WTC11 (cell line): ENCODE data around the gene FNDC11.

ENCODE experiments used
- CREB1 ChIP-seq: sonication (generic); formaldehyde crosslinking; IDR thresholded peaks from 2 replicates; pipeline ENCODE4 v1.8.0; 2023; ENCODE audit warnings: mild to moderate bottlenecking, missing genetic modification reagents
- CTCF ChIP-seq: fragments of 200-600 bp; IDR thresholded peaks from 2 replicates; pipeline ENCODE4 v1.8.0; 2022; ENCODE audit warnings: antibody characterized with exemption
- E2F5 ChIP-seq: sonication (generic); formaldehyde crosslinking; IDR thresholded peaks from 2 replicates; pipeline ENCODE4 v1.8.1; 2022; ENCODE audit warnings: mild to moderate bottlenecking, moderate library complexity, missing genetic modification reagents
- SMAD4 ChIP-seq: sonication (generic); formaldehyde crosslinking; IDR thresholded peaks from 2 replicates; pipeline ENCODE4 v1.8.0; 2022; ENCODE audit warnings: mild to moderate bottlenecking, missing genetic modification reagents
- SP1 ChIP-seq: sonication (generic); formaldehyde crosslinking; conservative IDR thresholded peaks from 2 replicates; pipeline ENCODE4 v1.8.1; 2022; ENCODE audit warnings: missing genetic modification reagents
- TEAD4 ChIP-seq: sonication (generic); formaldehyde crosslinking; IDR thresholded peaks from 2 replicates; pipeline ENCODE4 v1.8.0; 2022; ENCODE audit warnings: mild to moderate bottlenecking, missing genetic modification reagents
- ZBTB21 ChIP-seq: sonication (generic); formaldehyde crosslinking; IDR thresholded peaks from 2 replicates; pipeline ENCODE4 v1.8.1; 2023; ENCODE audit warnings: mild to moderate bottlenecking, missing genetic modification reagents, borderline replicate concordance
- ZNF121 ChIP-seq: sonication (generic); formaldehyde crosslinking; IDR thresholded peaks from 2 replicates; pipeline ENCODE4 v1.8.0; 2023; ENCODE audit warnings: missing genetic modification reagents
- TF ChIP-seq, protein P1 (sequence below): sonication (generic); formaldehyde crosslinking; IDR thresholded peaks from 2 replicates; pipeline ENCODE4 v1.8.0; 2022; ENCODE audit warnings: mild to moderate bottlenecking, missing genetic modification reagents
- TF ChIP-seq, protein P2 (sequence below): sonication (generic); formaldehyde crosslinking; IDR thresholded peaks from 2 replicates; pipeline ENCODE4 v1.8.0; 2022; ENCODE audit warnings: missing genetic modification reagents

DNA sequence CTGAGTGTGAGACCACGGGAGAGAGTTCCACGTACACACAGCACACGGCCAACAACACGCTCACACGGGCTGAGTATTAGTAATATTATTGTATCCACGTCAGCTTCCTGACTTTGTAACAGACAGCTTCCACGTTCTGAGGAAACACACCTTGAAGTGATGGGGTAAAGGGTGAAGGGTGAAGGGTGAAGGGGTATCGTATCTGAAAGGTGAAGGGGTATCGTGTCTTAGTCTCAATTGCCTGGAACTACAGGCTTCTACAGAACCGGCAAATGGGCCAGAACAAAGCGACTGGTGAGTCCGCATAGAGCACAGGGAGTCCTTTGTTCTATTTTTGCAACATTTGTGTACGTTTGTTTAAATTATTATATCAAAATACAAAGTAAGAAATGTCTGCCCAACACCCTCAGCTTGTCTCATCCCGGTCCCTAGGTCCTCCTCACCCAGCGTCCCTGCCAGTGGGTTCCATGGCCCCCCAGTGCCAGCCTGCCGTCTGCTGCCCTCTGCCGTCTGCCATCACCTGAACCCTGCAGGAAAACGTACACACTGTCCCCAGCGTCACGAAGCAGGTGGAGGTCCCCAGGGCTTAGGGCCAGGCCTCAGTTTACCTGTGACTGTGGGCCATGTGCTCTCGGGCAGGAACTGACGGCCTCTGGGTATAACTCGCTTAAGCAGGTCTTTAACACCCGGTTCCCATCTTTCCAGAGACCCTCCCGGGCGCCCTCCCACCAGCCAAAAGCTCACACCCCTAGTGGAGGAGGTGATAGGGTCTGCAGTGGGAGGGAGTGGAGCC lies 24.5 kb downstream of the FNDC11 start:
- TF ChIP-seq CTCF (no peak), E2F5 (CRISPR knock-in tag) (no peak), ZBTB21 (CRISPR knock-in tag) (no peak), TEAD4 (CRISPR knock-in tag) (no peak), SMAD4 (CRISPR knock-in tag) (no peak), ZNF121 (CRISPR knock-in tag) (no peak), SP1 (no peak), CREB1 (CRISPR knock-in tag) (no peak)
- TF ChIP-seq, protein P1, sequence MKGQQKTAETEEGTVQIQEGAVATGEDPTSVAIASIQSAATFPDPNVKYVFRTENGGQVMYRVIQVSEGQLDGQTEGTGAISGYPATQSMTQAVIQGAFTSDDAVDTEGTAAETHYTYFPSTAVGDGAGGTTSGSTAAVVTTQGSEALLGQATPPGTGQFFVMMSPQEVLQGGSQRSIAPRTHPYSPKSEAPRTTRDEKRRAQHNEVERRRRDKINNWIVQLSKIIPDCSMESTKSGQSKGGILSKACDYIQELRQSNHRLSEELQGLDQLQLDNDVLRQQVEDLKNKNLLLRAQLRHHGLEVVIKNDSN (CRISPR knock-in tag), result no peak
- TF ChIP-seq, protein P2, sequence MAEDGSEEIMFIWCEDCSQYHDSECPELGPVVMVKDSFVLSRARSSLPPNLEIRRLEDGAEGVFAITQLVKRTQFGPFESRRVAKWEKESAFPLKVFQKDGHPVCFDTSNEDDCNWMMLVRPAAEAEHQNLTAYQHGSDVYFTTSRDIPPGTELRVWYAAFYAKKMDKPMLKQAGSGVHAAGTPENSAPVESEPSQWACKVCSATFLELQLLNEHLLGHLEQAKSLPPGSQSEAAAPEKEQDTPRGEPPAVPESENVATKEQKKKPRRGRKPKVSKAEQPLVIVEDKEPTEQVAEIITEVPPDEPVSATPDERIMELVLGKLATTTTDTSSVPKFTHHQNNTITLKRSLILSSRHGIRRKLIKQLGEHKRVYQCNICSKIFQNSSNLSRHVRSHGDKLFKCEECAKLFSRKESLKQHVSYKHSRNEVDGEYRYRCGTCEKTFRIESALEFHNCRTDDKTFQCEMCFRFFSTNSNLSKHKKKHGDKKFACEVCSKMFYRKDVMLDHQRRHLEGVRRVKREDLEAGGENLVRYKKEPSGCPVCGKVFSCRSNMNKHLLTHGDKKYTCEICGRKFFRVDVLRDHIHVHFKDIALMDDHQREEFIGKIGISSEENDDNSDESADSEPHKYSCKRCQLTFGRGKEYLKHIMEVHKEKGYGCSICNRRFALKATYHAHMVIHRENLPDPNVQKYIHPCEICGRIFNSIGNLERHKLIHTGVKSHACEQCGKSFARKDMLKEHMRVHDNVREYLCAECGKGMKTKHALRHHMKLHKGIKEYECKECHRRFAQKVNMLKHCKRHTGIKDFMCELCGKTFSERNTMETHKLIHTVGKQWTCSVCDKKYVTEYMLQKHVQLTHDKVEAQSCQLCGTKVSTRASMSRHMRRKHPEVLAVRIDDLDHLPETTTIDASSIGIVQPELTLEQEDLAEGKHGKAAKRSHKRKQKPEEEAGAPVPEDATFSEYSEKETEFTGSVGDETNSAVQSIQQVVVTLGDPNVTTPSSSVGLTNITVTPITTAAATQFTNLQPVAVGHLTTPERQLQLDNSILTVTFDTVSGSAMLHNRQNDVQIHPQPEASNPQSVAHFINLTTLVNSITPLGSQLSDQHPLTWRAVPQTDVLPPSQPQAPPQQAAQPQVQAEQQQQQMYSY (CRISPR knock-in tag), result no peak
